Measurements from ENCODE around the gene NDUFAF2. TPM values are rescaled to one million over a fixed set of nuclear protein-coding genes. Genes with fewer than 3 reads are reported as not detected.

Gene NDUFAF2
- total and polyA plus RNA-seq, 2 of the 13 experiments (the other 11 are each of a cell fraction or from before 2014, with no cell fraction given), result 34.0 to 78.4 TPM

GRCh38 chr5:60944904-60945812 is at the start of gene NDUFAF2, which contains the start of gene ERCC8 (continued):
- TF ChIP-seq TERF1 (CRISPR knock-in tag; IDR thresholded peaks at IDR 0.05) (no peak), KLF13 (CRISPR knock-in tag; IDR thresholded peaks at IDR 0.05) (no peak), ZBTB7A (CRISPR knock-in tag; IDR thresholded peaks at IDR 0.05) (no peak; the same call in 1 of the 2 replicates), ZNF652 (CRISPR knock-in tag; IDR thresholded peaks at IDR 0.05; ENCODE audit: borderline replicate concordance, low read depth) (no peak), ZNF430 (CRISPR knock-in tag; IDR thresholded peaks at IDR 0.05) (0 out of 2 replicates have a peak, but pooled peaks have one; percentile 26), ZSCAN22 (CRISPR knock-in tag; IDR thresholded peaks at IDR 0.05) (0 out of 2 replicates have a peak, but pooled peaks have one; percentile 16), HMG20A (CRISPR knock-in tag; IDR thresholded peaks at IDR 0.05; ENCODE audit: borderline replicate concordance) (no peak), HIVEP1 (CRISPR knock-in tag; IDR thresholded peaks at IDR 0.05) (peak; percentile 2; the same call in 1 of the 2 replicates), ZEB1 (IDR thresholded peaks at IDR 0.05; ENCODE audit: insufficient replicate concordance, low read depth) (no peak), HNRNPLL (IDR thresholded peaks at IDR 0.05; ENCODE audit: low read depth, low read length, poor library complexity, severe bottlenecking) (peak; percentile 93), HDAC1 (CRISPR knock-in tag; IDR thresholded peaks at IDR 0.05) (peak; percentile 75), UBTF (CRISPR knock-in tag; IDR thresholded peaks at IDR 0.05) (peak; percentile 89), CENPT (CRISPR knock-in tag; IDR thresholded peaks at IDR 0.05; ENCODE audit: low read depth) (no peak), RARA (CRISPR knock-in tag; IDR thresholded peaks at IDR 0.05) (no peak), SNAPC2 (CRISPR knock-in tag; IDR thresholded peaks at IDR 0.05) (no peak), CCDC6 (CRISPR knock-in tag; IDR thresholded peaks at IDR 0.05) (no peak)
- TF ChIP-seq, protein P1, sequence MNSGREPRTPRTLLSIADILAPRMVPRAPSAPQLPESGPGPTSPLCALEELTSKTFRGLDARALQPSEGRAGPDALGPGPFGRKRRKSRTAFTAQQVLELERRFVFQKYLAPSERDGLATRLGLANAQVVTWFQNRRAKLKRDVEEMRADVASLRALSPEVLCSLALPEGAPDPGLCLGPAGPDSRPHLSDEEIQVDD (CRISPR knock-in tag; IDR thresholded peaks at IDR 0.05; ENCODE audit: borderline replicate concordance), result no peak; the same call in 1 of the 2 replicates
- TF ChIP-seq, protein P2, sequence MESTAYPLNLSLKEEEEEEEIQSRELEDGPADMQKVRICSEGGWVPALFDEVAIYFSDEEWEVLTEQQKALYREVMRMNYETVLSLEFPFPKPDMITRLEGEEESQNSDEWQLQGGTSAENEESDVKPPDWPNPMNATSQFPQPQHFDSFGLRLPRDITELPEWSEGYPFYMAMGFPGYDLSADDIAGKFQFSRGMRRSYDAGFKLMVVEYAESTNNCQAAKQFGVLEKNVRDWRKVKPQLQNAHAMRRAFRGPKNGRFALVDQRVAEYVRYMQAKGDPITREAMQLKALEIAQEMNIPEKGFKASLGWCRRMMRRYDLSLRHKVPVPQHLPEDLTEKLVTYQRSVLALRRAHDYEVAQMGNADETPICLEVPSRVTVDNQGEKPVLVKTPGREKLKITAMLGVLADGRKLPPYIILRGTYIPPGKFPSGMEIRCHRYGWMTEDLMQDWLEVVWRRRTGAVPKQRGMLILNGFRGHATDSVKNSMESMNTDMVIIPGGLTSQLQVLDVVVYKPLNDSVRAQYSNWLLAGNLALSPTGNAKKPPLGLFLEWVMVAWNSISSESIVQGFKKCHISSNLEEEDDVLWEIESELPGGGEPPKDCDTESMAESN (CRISPR knock-in tag; conservative IDR thresholded peaks at IDR 0.05), result no peak
- TF ChIP-seq, protein P3, sequence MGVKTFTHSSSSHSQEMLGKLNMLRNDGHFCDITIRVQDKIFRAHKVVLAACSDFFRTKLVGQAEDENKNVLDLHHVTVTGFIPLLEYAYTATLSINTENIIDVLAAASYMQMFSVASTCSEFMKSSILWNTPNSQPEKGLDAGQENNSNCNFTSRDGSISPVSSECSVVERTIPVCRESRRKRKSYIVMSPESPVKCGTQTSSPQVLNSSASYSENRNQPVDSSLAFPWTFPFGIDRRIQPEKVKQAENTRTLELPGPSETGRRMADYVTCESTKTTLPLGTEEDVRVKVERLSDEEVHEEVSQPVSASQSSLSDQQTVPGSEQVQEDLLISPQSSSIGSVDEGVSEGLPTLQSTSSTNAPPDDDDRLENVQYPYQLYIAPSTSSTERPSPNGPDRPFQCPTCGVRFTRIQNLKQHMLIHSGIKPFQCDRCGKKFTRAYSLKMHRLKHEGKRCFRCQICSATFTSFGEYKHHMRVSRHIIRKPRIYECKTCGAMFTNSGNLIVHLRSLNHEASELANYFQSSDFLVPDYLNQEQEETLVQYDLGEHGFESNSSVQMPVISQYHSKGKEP (CRISPR knock-in tag; IDR thresholded peaks at IDR 0.05), result no peak
- TF ChIP-seq, protein P4, sequence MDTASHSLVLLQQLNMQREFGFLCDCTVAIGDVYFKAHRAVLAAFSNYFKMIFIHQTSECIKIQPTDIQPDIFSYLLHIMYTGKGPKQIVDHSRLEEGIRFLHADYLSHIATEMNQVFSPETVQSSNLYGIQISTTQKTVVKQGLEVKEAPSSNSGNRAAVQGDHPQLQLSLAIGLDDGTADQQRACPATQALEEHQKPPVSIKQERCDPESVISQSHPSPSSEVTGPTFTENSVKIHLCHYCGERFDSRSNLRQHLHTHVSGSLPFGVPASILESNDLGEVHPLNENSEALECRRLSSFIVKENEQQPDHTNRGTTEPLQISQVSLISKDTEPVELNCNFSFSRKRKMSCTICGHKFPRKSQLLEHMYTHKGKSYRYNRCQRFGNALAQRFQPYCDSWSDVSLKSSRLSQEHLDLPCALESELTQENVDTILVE (CRISPR knock-in tag; IDR thresholded peaks at IDR 0.05), result no peak
